DOHH2 (cell line): ENCODE results near the gene TMEM45B.
"Not testable (repeated sequence)": the region's sequence is repeated elsewhere in the genome, so short reads cannot be mapped to it uniquely, and the experiment has no call there.

Experiments used
- CTCF ChIP-seq: fragments of 200-600 bp; sonication (generic); IDR thresholded peaks from one replicate; pipeline ENCODE4 v1.5.1; 2014; ENCODE audit warnings: antibody characterized with exemption, mild to moderate bottlenecking, low read depth, low read length; ENCODE audit not compliant: poor library complexity, severe bottlenecking
- EZH2phosphoT487 ChIP-seq: fragments of 200-600 bp; sonication (generic); IDR thresholded peaks from 2 replicates; pipeline ENCODE4 v1.6.1; 2017; ENCODE audit warnings: borderline replicate concordance, mild to moderate bottlenecking, antibody characterized with exemption, low read length, moderate library complexity, mixed read lengths

GRCh38 chr11:129771456-129771855 is 44.2 kb upstream of the TMEM45B start:
- TF ChIP-seq CTCF = peak; percentile 13
- not testable (repeated sequence) for TF ChIP-seq EZH2phosphoT487
